Skin of body (tissue), 2 donors: ENCODE results near the gene CACNG4. TPM values are rescaled to one million over a fixed set of nuclear protein-coding genes. Genes with fewer than 3 reads are reported as not detected.

Experiments
- DNase-seq: peaks from one replicate; lab custom pipeline; 2025; lab: John Stamatoyannopoulos, UW
- total RNA-seq: library from RNA; depleted of rRNA; stranded (reverse); fragments of >200 nt; gene quantifications from one replicate; pipeline ENCODE4 v1.2.3, GENCODE V29; 2014

The CACNG4 gene
- total RNA-seq, 1 donor from 2014 or later: 2.0 TPM

GRCh38 chr17:66984730-66985129, 20.2 kb downstream of the CACNG4 start:
- no peak for DNase-seq

DNA sequence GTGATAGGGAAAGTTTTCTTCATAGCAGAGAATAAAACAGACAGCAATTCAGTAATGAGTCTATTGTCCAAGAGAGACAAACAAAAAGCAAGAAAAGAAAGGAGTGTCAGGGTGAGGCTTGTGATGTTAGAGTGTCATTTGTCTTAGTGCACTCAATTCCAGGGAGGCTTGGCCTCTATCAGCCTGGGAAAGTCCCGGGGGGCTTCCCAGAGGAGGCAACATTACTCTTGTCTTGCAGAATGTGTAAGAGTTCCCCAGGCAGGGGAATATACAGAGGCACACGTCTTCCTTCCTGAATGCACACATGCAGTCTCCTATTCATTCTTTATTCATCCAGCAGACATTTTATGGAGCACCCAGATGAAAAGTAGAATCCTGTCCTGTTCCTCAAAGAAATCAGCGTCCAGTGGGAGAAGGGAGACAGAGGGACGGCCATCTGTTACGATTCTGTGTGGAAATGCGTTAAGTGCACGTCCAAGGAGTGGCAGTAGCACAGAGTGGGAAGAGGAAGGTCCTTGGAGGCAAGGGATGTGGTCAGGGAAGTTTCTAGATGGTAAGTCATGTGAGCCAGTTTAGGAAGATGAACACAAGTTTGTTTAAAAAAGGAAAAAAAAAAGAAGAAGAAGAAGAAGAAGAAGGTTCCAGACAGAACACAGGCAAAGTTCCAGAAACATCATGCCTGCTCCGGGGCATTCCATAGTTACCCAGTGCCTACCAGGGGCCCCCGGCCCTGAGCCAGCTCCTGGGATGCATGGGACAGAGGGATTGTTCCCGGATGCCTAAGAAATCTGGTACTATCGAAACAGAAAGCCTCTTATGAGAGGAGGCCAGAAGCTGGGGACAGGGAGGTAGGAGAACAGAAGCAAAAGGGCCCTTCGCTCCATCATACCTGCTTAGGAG, 21.1 kb downstream of the CACNG4 start:
- no peak for DNase-seq

GRCh38 chr17:66986659-66987058, 22.2 kb downstream of the CACNG4 start:
- DNase-seq: no peak

- DNase-seq: no peak
Measured at GRCh38 chr17:66987059-66987616, 22.6 kb downstream of the CACNG4 start.

DNA sequence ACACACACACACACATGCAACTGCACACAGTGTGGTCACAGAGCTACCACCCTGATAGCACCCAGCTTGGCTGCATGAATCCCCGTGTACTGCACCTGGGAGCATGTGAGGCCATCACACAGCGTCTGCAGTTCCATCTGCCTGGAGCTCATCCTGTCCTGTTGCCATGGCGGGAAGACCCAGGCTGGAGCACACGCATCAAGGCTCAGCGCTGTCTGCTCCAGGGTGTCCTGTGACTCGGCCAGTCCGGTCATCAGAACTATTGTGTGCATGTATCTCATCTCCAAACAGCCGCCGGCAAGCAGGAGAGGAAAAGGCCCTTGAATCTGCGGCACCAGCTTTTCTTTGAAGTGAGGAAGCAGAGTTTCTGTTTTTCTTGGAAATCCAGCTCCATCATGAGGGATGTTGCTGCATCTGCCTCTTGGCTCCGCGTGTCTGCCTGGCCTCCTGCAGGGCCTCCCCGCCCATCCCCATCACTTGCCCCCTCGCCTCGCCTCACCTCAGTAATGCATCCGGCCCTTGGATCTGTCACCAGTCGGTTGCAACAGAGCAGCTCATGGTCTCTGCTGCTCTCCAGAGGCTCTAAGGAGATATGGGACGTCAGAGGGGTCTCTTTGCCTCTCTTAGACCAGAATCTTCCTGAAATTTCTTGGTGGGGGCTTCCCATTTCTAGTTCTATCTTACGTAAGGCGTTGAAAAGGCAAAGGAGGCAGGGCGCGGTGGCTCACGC, 23.7 kb downstream of the CACNG4 start:
- no peak for DNase-seq

GRCh38 chr17:66989076-66989475, 24.6 kb downstream of the CACNG4 start:
- DNase-seq: no peak

- no peak for DNase-seq
Measured at GRCh38 chr17:66989579-66989978, 25.1 kb downstream of the CACNG4 start.

- DNase-seq: no peak
Measured at GRCh38 chr17:66990047-66990446, 25.5 kb downstream of the CACNG4 start.

DNA sequence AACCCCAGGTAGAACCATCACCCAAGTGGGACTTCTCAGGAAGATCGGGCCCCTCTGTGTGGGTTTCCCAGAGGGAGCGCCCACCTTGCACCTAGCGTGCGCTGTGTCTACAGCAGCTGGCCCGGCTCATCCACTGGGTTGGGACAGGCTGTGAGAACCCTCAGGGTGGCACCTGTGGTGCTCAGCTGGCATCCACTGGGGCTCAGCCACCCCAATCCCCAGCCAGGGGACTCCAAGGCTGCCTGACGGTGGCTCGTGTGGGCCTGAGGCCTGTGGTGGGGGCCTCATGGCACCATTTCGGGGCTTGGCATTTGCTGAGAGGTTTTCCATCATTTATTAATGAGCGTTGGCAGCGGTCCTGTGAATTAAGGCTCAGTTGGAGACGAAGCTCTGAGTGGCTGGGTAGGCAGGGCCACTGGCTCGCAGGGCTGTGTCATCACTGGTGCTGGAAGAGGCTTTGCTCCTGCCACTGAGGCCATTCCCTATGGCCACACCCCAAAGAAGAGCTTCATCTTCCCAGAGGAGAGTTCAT, 28.5 kb downstream of the CACNG4 start:
- DNase-seq: no peak

DNA sequence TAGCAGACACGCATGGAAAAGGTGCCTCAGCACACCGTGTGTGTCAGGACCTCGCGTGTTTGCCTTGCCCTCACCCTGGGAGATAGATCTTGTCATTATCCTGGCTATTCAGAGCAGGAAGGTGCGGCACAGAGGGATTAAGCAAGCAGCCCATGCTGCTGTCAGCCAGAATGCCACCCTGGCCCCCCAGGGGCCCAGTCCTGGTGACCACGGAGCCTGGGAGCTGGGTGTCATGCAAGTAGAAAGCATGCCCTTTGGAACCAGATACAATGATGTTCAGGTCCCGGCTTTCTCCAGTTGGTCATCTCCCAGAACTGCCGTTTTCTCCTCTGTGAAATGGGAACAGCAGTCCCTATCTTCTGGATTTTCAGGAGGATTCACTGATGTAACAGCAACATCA, 29.9 kb downstream of the CACNG4 start:
- DNase-seq: no peak

- no peak for DNase-seq
Measured at GRCh38 chr17:66994930-66995535, 30.5 kb downstream of the CACNG4 start.

DNA sequence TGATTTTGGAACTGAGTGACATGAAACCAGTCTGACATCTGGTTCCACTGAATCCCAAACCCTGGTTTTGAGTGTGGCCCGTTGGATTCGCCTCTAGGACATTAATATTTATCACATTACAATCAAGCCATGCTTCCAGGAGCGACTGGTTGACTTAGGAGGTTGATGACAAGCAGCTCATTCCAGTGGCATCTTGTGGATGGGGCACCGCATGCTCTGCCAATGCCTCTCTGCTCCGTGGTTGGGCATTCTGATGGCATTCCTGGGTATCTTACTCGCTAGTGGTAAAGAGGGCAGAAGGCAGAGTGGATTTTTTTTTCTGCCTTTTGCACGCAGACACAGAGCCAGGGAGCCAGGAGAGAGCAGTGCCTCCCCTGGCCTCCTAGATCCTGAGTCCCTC, 31.4 kb downstream of the CACNG4 start:
- no peak for DNase-seq

GRCh38 chr17:66996926-66997325, 32.4 kb downstream of the CACNG4 start:
- DNase-seq: no peak

GRCh38 chr17:67003231-67003630, 38.7 kb downstream of the CACNG4 start:
- DNase-seq: no peak

GRCh38 chr17:67004181-67004580, 39.7 kb downstream of the CACNG4 start:
- DNase-seq: no peak

DNA sequence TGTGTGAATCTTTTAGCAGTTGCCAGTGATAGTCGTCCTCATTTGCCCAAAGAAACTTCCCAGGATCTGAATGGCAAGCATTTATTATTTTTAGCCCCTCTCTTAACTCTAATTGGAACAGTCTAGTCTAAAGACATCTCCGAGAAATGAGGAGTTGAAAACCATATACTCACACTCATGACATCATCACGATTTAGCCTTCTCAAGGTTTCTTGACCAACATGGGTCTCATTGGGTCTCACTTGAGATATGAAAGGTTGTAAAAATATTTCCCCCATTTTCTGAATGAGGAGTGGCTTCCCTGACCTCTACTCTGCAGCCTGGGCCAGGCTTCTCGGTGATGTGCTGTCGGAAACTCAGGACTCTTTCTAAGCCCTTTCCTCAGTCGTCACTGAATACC, 42.8 kb downstream of the CACNG4 start:
- no peak for DNase-seq

GRCh38 chr17:67008101-67008500, 43.6 kb downstream of the CACNG4 start:
- no peak for DNase-seq

DNA sequence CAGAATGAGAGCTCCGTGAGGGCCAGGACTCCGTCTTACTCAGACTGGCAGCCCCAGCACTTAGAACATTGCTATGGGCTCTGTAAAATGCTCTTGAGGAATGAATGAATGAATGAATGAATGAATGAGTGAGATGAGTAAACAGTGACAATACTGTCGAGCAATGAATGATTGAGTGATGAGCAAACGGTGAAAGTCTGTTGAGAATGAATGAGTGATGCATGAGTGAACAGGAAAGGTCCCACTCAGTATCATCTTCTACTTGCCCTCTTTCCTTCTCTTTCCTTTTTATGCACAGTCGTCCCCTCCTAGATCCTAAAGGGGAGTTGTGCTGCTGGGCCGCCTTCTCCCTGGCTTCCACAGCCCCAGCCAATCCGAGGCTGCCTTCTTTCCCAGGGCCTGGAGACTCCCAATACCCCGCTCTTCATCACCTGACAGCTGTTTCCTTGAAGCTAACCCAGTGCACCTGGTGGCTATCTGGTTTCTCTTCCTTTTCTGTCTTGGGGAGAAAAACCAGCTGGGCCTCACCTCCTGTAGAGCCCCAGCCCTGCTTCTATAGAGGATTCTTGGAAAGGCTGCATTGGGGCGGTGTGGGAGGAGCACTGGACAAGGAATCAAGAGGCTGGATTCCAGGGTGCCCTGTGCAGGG, 47.1 kb downstream of the CACNG4 start:
- no peak for DNase-seq

DNA sequence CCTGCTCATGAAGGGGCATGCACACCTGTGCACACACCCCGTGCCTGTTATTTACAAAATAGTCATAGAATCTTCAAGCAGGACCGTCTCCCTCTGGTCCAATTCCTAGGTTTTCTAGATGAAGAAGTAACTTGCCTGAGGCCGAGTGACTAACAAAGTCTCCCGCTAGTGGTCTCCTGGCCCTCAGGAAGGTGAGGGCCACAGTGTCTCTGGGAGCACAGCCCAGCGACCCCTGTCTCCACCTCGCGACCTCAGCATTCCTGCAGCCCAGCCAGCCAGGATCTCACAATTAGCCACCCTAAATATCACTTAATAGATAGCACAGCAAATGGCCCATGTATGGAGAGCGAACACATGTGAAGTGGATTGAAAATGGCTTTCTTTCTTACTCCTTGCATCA, 49.4 kb downstream of the CACNG4 start:
- DNase-seq: no peak

DNA sequence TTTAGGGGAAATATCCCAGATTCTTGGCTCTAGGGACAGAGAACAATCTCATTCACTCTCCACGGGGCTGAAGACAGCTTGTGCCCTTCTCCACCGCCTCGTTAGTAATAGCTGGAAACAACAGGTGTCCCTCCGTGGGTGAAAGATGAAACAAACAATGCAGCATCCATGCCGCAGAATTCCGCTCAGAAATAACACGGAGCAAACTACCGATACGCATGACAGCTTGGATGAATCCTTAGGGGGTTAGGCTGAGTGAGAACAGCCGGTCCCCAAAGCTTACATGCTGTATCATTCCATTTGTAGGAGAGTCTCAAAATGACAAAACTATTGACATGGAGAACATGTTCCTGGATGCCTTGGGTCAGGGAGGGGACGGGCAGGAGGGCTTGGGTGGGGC, 50.5 kb downstream of the CACNG4 start:
- DNase-seq: no peak
